GM12891 (cell line): ENCODE data around the gene NTPCR.

Experiments used
- PAX5 ChIP-seq: IDR thresholded peaks from 2 replicates; pipeline ENCODE4 v1.6.1; 2011; ENCODE audit warnings: low read length, moderate library complexity, mild to moderate bottlenecking; ENCODE audit not compliant: insufficient read depth, severe bottlenecking
- POLR2A ChIP-seq: IDR thresholded peaks from 2 replicates; pipeline ENCODE4 v1.6.1; 2011; ENCODE audit warnings: low read depth, low read length, control low read depth
- SPI1 ChIP-seq: IDR thresholded peaks from 2 replicates; pipeline ENCODE4 v1.6.1; 2011; ENCODE audit warnings: low read depth, low read length, control low read depth
- TAF1 ChIP-seq: IDR thresholded peaks from 2 replicates; pipeline ENCODE4 v1.6.1; 2011; ENCODE audit warnings: low read depth, low read length, control low read depth

DNA sequence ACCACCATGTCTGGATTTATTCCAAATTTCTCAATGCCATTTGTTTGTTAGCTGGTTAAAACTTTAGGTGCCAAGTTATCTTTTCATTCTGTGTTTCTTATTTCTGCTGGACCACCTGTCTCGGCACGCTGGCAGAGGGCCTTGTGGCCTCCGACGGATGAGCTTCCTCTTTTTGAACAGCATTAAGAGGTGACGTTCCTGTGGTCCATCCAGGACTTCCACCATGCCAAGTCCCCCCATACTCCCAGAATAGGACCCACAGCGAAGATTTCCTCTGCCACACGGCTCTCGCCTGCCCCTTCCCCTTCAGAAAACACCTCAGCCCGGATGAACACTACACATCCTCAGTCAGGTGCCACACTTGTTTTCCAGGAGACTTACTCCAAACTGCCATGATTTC, 73.8 kb downstream of the NTPCR start:
- TF ChIP-seq POLR2A (no peak), TAF1 (no peak), SPI1 (no peak), PAX5 (no peak)
